Measurements from ENCODE around the gene SMCR8. TPM values are rescaled to one million over a fixed set of nuclear protein-coding genes. Genes with fewer than 3 reads are reported as not detected.

SMCR8 gene
- total RNA-seq, 1 experiment from 2014 or later: 7.0 TPM

- in situ Hi-C loops (cut with HindIII; ENCODE audit: low pct_unique_long_range_greater_than_20kb, low sequenced_read_pairs): no loop called here
- DNase-seq (ENCODE audit: low read depth): no peak
Measured at GRCh38 chr17:18315562-18315922, 449 bp downstream of the SMCR8 start.

GRCh38 chr17:18315961-18316360, 868 bp downstream of the SMCR8 start:
- DNase-seq (ENCODE audit: low read depth): no peak
- in situ Hi-C loops (cut with HindIII; ENCODE audit: low pct_unique_long_range_greater_than_20kb, low sequenced_read_pairs): no loop called here

- no peak for DNase-seq (ENCODE audit: low read depth)
- in situ Hi-C loops (cut with HindIII; ENCODE audit: low pct_unique_long_range_greater_than_20kb, low sequenced_read_pairs): no loop called here
Measured at GRCh38 chr17:18318117-18318516, 3.0 kb downstream of the SMCR8 start.

- no peak for DNase-seq (ENCODE audit: low read depth)
Measured at GRCh38 chr17:18318771-18319450, 3.8 kb downstream of the SMCR8 start.

GRCh38 chr17:18319604-18320256, 4.6 kb downstream of the SMCR8 start:
- DNase-seq (ENCODE audit: low read depth): no peak
- in situ Hi-C loops (cut with HindIII; ENCODE audit: low pct_unique_long_range_greater_than_20kb, low sequenced_read_pairs): no loop called here

More at GRCh38 chr17:18318771-18319450, 3.8 kb downstream of the SMCR8 start:
- in situ Hi-C loops (cut with HindIII; ENCODE audit: low pct_unique_long_range_greater_than_20kb, low sequenced_read_pairs): no loop called here

- no peak for DNase-seq (ENCODE audit: low read depth)
- in situ Hi-C loops (cut with HindIII; ENCODE audit: low pct_unique_long_range_greater_than_20kb, low sequenced_read_pairs): no loop called here
Measured at GRCh38 chr17:18320301-18320700, 5.2 kb downstream of the SMCR8 start.

- no peak for DNase-seq (ENCODE audit: low read depth)
- in situ Hi-C loops (cut with HindIII; ENCODE audit: low pct_unique_long_range_greater_than_20kb, low sequenced_read_pairs): no loop called here
Measured at GRCh38 chr17:18321309-18321708, 6.2 kb downstream of the SMCR8 start.

GRCh38 chr17:18322522-18322921, 7.4 kb downstream of the SMCR8 start:
- in situ Hi-C loops (cut with HindIII; ENCODE audit: low pct_unique_long_range_greater_than_20kb, low sequenced_read_pairs): no loop called here
- no peak for DNase-seq (ENCODE audit: low read depth)

GRCh38 chr17:18323007-18323406, 7.9 kb downstream of the SMCR8 start:
- in situ Hi-C loops (cut with HindIII; ENCODE audit: low pct_unique_long_range_greater_than_20kb, low sequenced_read_pairs): no loop called here
- DNase-seq (ENCODE audit: low read depth): peak; percentile 14

GRCh38 chr17:18323507-18324139, 8.5 kb downstream of the SMCR8 start:
- DNase-seq (ENCODE audit: low read depth): no peak
- in situ Hi-C loops (cut with HindIII; ENCODE audit: low pct_unique_long_range_greater_than_20kb, low sequenced_read_pairs): no loop called here

GRCh38 chr17:18324140-18325050, 9.3 kb downstream of the SMCR8 start:
- DNase-seq (ENCODE audit: low read depth): no peak
- in situ Hi-C loops (cut with HindIII; ENCODE audit: low pct_unique_long_range_greater_than_20kb, low sequenced_read_pairs): no loop called here

- in situ Hi-C loops (cut with HindIII; ENCODE audit: low pct_unique_long_range_greater_than_20kb, low sequenced_read_pairs): no loop called here
- no peak for DNase-seq (ENCODE audit: low read depth)
Measured at GRCh38 chr17:18326039-18326438, 10.9 kb downstream of the SMCR8 start.

GRCh38 chr17:18326572-18326971, 11.5 kb downstream of the SMCR8 start:
- in situ Hi-C loops (cut with HindIII; ENCODE audit: low pct_unique_long_range_greater_than_20kb, low sequenced_read_pairs): no loop called here
- DNase-seq (ENCODE audit: low read depth): no peak

- no peak for DNase-seq (ENCODE audit: low read depth)
- in situ Hi-C loops (cut with HindIII; ENCODE audit: low pct_unique_long_range_greater_than_20kb, low sequenced_read_pairs): no loop called here
Measured at GRCh38 chr17:18327093-18327492, 12.0 kb downstream of the SMCR8 start.

- in situ Hi-C loops (cut with HindIII; ENCODE audit: low pct_unique_long_range_greater_than_20kb, low sequenced_read_pairs): no loop called here
- DNase-seq (ENCODE audit: low read depth): no peak
Measured at GRCh38 chr17:18327556-18327955, 12.5 kb downstream of the SMCR8 start.

- in situ Hi-C loops (cut with HindIII; ENCODE audit: low pct_unique_long_range_greater_than_20kb, low sequenced_read_pairs): no loop called here
- DNase-seq (ENCODE audit: low read depth): no peak
Measured at GRCh38 chr17:18328643-18329204, 13.6 kb downstream of the SMCR8 start.

- in situ Hi-C loops (cut with HindIII; ENCODE audit: low pct_unique_long_range_greater_than_20kb, low sequenced_read_pairs): no loop called here
- DNase-seq (ENCODE audit: low read depth): no peak
Measured at GRCh38 chr17:18331879-18332278, 16.8 kb downstream of the SMCR8 start.

GRCh38 chr17:18332909-18333489, 17.9 kb downstream of the SMCR8 start:
- no peak for DNase-seq (ENCODE audit: low read depth)
- in situ Hi-C loops (cut with HindIII; ENCODE audit: low pct_unique_long_range_greater_than_20kb, low sequenced_read_pairs): no loop called here
